ENCODE results near the gene AMH.

DNA sequence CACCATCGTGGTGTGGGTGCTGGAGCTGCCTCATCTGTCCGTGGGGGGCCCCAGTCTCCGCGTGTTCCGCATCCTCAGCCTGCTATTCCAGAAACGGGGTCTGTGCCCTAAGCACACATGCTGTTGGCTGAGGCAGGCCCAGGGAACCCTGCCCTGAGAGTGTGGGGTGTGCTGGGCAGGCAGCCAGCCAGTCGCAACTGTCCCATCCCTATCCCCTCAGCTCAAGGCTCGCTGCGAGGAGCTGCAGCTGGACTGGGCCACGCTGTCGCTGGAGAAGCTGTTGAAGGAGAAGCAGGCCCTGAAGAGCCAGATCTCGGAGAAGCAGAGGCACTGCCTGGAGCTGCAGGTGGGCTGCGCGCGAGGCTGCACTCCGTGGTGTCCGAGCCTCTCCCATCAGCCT lies 34.9 kb upstream of the AMH start:
- TF ChIP-seq, protein P1, sequence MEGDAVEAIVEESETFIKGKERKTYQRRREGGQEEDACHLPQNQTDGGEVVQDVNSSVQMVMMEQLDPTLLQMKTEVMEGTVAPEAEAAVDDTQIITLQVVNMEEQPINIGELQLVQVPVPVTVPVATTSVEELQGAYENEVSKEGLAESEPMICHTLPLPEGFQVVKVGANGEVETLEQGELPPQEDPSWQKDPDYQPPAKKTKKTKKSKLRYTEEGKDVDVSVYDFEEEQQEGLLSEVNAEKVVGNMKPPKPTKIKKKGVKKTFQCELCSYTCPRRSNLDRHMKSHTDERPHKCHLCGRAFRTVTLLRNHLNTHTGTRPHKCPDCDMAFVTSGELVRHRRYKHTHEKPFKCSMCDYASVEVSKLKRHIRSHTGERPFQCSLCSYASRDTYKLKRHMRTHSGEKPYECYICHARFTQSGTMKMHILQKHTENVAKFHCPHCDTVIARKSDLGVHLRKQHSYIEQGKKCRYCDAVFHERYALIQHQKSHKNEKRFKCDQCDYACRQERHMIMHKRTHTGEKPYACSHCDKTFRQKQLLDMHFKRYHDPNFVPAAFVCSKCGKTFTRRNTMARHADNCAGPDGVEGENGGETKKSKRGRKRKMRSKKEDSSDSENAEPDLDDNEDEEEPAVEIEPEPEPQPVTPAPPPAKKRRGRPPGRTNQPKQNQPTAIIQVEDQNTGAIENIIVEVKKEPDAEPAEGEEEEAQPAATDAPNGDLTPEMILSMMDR (IDR thresholded peaks at IDR 0.05): no peak
- TF ChIP-seq POLR2AphosphoS5 (IDR thresholded peaks at IDR 0.05): no peak
